Measurements from ENCODE around the gene INTS15.
"Not testable (repeated sequence)": the region's sequence is repeated elsewhere in the genome, so short reads cannot be mapped to it uniquely, and the experiment has no call there.

INTS15 gene

GRCh38 chr7:6630007-6630849 lies 40.4 kb downstream of the INTS15 start:
- no peak overlapping the region for H3K27ac ChIP-seq
- TF ChIP-seq Cebpa-rat (IDR thresholded peaks at IDR 0.05), result no peak
- no peaks in the 10 kb centered on the region for H4K20me1 ChIP-seq
- H3K4me2 ChIP-seq, result peak overlapping the region; percentile 8; the same call in 1 of the 2 replicates
- peaks cover 31% of the 10 kb centered on the region for H3K4me1 ChIP-seq
- no peak overlapping the region for H3K4me3 ChIP-seq
- no peak overlapping the region for H3K9ac ChIP-seq
- H3K27me3 ChIP-seq, result no peaks in the 10 kb centered on the region
- H3K9me3 ChIP-seq, result no peaks in the 10 kb centered on the region
- no peaks in the 10 kb centered on the region for H3K36me3 ChIP-seq

- Histone ChIP-seq H3K4me2 (no peak overlapping the region), H3K4me1 (peaks cover 44% of the 10 kb centered on the region), H3K9me3 (no peaks in the 10 kb centered on the region), H3K27me3 (no peaks in the 10 kb centered on the region), H4K20me1 (no peaks in the 10 kb centered on the region), H3K36me3 (no peaks in the 10 kb centered on the region), H3K27ac (no peak overlapping the region), H3K4me3 (no peak overlapping the region), H3K9ac (no peak overlapping the region)
- no peak for TF ChIP-seq Cebpa-rat (IDR thresholded peaks at IDR 0.05)
Measured at GRCh38 chr7:6631605-6632004, 41.8 kb downstream of the INTS15 start.

GRCh38 chr7:6634021-6634420 lies 44.2 kb downstream of the INTS15 start:
- Histone ChIP-seq H4K20me1 (peaks cover 13% of the 10 kb centered on the region), H3K27me3 (no peaks in the 10 kb centered on the region), H3K4me3 (no peak overlapping the region), H3K4me1 (peaks cover 57% of the 10 kb centered on the region), H3K36me3 (peaks cover 7% of the 10 kb centered on the region), H3K9me3 (no peaks in the 10 kb centered on the region), H3K27ac (no peak overlapping the region), H3K9ac (no peak overlapping the region), H3K4me2 (peak overlapping the region; percentile 95)
- TF ChIP-seq Cebpa-rat (IDR thresholded peaks at IDR 0.05), result no peak

- 0 out of 2 replicates have a peak overlapping the region, but pooled peaks have one; percentile 5 for H3K4me3 ChIP-seq
- H3K27ac ChIP-seq, result peak overlapping the region; percentile 53
- H3K4me2 ChIP-seq, result peak overlapping the region; percentile 95
- H4K20me1 ChIP-seq, result peaks cover 23% of the 10 kb centered on the region
- not testable (repeated sequence) for H3K27me3 ChIP-seq, H3K9ac ChIP-seq, H3K9me3 ChIP-seq
- peaks cover 65% of the 10 kb centered on the region for H3K4me1 ChIP-seq
- H3K36me3 ChIP-seq, result peaks cover 16% of the 10 kb centered on the region
Measured at GRCh38 chr7:6634971-6635370, 45.1 kb downstream of the INTS15 start.

- peak within 1 kb of the TSS; percentile 96 for H3K27ac ChIP-seq
Measured at GRCh38 chr7:6636741-6637543, 47.1 kb downstream of the INTS15 start, which contains the start of gene ZNF316. TSS of gene ZNF316 (plus strand) at chr7:6637318. CDS start at chr7:6642410, 5,092 bp downstream.

DNA sequence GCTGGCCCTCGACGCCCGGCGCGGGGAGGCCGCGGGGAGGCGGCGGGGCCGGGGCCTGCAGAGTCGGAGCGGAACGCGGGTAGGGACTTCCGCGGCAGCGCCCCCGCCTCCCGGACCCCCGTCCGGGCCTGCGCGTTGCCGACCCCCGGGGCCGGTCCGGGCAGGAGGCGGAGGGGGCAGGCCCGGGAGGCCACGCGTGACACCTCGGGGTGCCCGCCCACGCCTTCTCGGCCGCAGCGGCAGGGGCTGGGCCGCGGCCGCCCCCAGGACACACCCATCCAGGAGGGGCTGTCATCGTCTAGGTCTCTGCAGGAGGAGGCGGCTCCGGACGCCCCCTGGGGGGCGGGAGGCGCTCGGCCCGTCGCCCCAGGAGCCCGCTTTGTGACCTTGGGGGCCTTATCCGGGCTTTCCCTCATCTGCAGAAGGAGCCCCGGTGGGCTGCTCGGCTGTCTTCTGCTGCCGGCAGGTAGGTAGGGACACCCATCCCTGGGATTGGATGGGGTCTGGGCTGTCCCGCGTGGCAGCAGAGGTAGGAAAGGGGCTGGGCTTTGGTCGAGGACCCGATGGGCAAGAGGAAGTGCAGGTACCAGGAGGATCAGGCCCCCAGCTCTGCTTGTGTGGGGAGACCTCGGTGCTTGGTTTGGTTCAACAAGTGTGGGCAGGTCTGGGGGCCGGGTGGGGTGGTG lies 47.9 kb downstream of the INTS15 start:
- H3K9me3 ChIP-seq, result no peaks in the 10 kb centered on the region
- H3K36me3 ChIP-seq, result peaks cover 44% of the 10 kb centered on the region
- no peak for TF ChIP-seq Cebpa-rat (IDR thresholded peaks at IDR 0.05)
- peaks cover 69% of the 10 kb centered on the region for H3K4me1 ChIP-seq
- H4K20me1 ChIP-seq, result peaks cover 50% of the 10 kb centered on the region
- peak overlapping the region; percentile 96 for H3K27ac ChIP-seq
- peak overlapping the region; percentile 92 for H3K4me3 ChIP-seq
- no peaks in the 10 kb centered on the region for H3K27me3 ChIP-seq
- peak overlapping the region; percentile 95 for H3K4me2 ChIP-seq
- H3K9ac ChIP-seq, result peak overlapping the region; percentile 91

More at GRCh38 chr7:6636741-6637543, 47.1 kb downstream of the INTS15 start, which contains the start of gene ZNF316:
- H3K4me1 ChIP-seq, result peaks cover 69% of the 10 kb centered on the region
- peaks cover 42% of the 10 kb centered on the region for H4K20me1 ChIP-seq
- H3K4me2 ChIP-seq, result peak within 1 kb of the TSS; percentile 95
- no peak for TF ChIP-seq Cebpa-rat (IDR thresholded peaks at IDR 0.05)
- peak within 1 kb of the TSS; percentile 92 for H3K4me3 ChIP-seq
- H3K9me3 ChIP-seq, result no peaks in the 10 kb centered on the region
- peak within 1 kb of the TSS; percentile 91 for H3K9ac ChIP-seq
- H3K36me3 ChIP-seq, result peaks cover 36% of the 10 kb centered on the region
- H3K27me3 ChIP-seq, result no peaks in the 10 kb centered on the region

DNA sequence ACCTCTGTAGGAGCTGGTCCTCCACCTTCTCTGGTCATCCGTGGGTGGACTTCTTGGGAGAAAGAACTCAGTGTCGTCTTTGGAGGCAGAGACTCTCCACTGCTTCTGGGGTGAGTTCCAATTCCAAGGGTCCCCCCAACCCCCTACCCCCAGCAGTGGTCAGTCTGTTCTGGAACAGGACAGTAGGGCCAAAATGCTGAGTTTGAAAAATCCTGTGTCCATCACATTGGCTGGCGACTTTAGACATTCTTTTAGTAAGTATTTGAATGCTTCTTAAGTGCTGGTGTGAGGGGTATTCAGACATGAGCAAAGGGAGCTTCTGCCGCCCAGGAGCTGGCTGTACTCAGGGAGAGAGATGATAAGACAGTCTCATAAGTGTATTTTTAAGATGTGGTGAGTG lies 49.2 kb downstream of the INTS15 start:
- no peaks in the 10 kb centered on the region for H3K27me3 ChIP-seq
- peak overlapping the region; percentile 95 for H3K4me2 ChIP-seq
- peak overlapping the region; percentile 91; the same call in 1 of the 2 replicates for H3K9ac ChIP-seq
- H3K27ac ChIP-seq, result no peak overlapping the region
- H3K4me1 ChIP-seq, result peaks cover 63% of the 10 kb centered on the region
- peaks cover 57% of the 10 kb centered on the region for H3K36me3 ChIP-seq
- H3K4me3 ChIP-seq, result peak overlapping the region; percentile 92; the same call in 1 of the 2 replicates
- no peaks in the 10 kb centered on the region for H3K9me3 ChIP-seq
- peaks cover 63% of the 10 kb centered on the region for H4K20me1 ChIP-seq
- TF ChIP-seq Cebpa-rat (IDR thresholded peaks at IDR 0.05), result no peak

DNA sequence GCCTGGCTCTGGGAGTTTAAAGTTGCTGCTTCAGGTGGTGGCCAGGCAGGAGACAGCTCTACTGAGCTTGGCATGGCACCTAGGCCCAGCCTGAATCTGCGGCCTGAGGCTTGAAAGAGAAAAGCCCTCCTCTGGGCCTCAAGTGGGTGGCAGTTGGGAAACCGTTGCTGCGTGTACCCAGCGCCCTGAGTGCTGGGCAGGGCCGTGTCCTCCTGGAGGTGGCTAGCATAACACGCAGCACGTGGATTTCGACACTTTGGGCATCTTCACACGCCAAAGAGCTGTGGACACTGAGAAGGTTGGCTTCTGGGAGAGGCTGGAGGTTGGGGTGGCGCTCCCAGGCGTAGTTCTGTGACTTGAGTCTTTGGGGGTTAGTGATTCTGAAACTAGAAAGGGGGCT lies 49.8 kb downstream of the INTS15 start:
- no peak for TF ChIP-seq Cebpa-rat (IDR thresholded peaks at IDR 0.05)
- no peak overlapping the region for H3K27ac ChIP-seq
- H3K4me2 ChIP-seq, result peak overlapping the region; percentile 35
- H3K4me3 ChIP-seq, result no peak overlapping the region
- H4K20me1 ChIP-seq, result peaks cover 69% of the 10 kb centered on the region
- H3K27me3 ChIP-seq, result no peaks in the 10 kb centered on the region
- no peaks in the 10 kb centered on the region for H3K9me3 ChIP-seq
- H3K36me3 ChIP-seq, result peaks cover 63% of the 10 kb centered on the region
- peaks cover 57% of the 10 kb centered on the region for H3K4me1 ChIP-seq
- H3K9ac ChIP-seq, result no peak overlapping the region

DNA sequence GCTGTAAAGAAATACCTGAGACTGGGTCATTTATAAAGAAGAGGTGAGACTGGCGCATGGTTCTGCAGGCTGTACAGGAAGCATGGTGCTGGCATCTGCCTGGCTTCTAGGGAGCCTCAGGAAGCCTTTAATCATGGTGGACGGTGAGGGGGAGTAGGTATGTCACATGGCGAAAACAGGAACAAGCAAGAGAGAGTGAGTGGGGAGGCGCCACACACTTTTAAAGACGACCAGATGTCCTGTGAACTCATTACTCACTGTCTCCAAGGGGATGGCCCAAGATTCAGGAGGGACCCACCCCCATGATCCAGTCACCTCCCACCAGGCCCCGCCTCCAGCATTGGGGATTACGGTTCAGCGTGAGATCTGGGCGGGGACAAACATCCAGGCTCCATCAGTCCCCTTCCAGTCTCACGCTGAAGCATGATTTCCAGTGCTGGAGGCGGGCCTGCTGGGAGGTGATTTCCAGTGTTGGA lies 50.5 kb downstream of the INTS15 start:
- H3K4me3 ChIP-seq, result no peak overlapping the region
- no peak for TF ChIP-seq Cebpa-rat (IDR thresholded peaks at IDR 0.05)
- H3K9me3 ChIP-seq, result no peaks in the 10 kb centered on the region
- peaks cover 70% of the 10 kb centered on the region for H3K36me3 ChIP-seq
- H3K27ac ChIP-seq, result no peak overlapping the region
- no peak overlapping the region for H3K9ac ChIP-seq
- peaks cover 50% of the 10 kb centered on the region for H3K4me1 ChIP-seq
- H3K4me2 ChIP-seq, result peak overlapping the region; percentile 35
- H4K20me1 ChIP-seq, result peaks cover 76% of the 10 kb centered on the region
- H3K27me3 ChIP-seq, result no peaks in the 10 kb centered on the region

Measured in BLaER1 (cell line).